ENCODE results near the gene DBP.

The DBP gene

GRCh38 chr19:48678201-48678600, 41.0 kb upstream of the DBP start:
- TF ChIP-seq ZFX (IDR thresholded peaks at IDR 0.05; ENCODE audit: borderline replicate concordance) (no peak), CTCF (IDR thresholded peaks at IDR 0.05) (no peak)
- H3K27ac ChIP-seq, result no peak overlapping the region

- no peak overlapping the region for H3K27ac ChIP-seq
- no peak for TF ChIP-seq ZFX (IDR thresholded peaks at IDR 0.05; ENCODE audit: borderline replicate concordance)
These were observed 39.7 kb upstream of the DBP start for GRCh38 chr19:48676887-48677286.

GRCh38 chr19:48676487-48676886, 39.3 kb upstream of the DBP start:
- no peak overlapping the region for H3K27ac ChIP-seq
- no peak for TF ChIP-seq ZFX (IDR thresholded peaks at IDR 0.05; ENCODE audit: borderline replicate concordance)
- no peak for TF ChIP-seq CTCF (IDR thresholded peaks at IDR 0.05)

GRCh38 chr19:48674921-48675824, 38.0 kb upstream of the DBP start:
- peak; percentile 94 for TF ChIP-seq CTCF (IDR thresholded peaks at IDR 0.05)
- TF ChIP-seq ZFX (IDR thresholded peaks at IDR 0.05; ENCODE audit: borderline replicate concordance), result no peak
- H3K27ac ChIP-seq, result no peak overlapping the region

GRCh38 chr19:48674216-48674809, 37.1 kb upstream of the DBP start:
- TF ChIP-seq ZFX (IDR thresholded peaks at IDR 0.05; ENCODE audit: borderline replicate concordance) (no peak), CTCF (IDR thresholded peaks at IDR 0.05) (no peak)
- no peak overlapping the region for H3K27ac ChIP-seq

- H3K27ac ChIP-seq, result no peak overlapping the region
- no peak for TF ChIP-seq ZFX (IDR thresholded peaks at IDR 0.05; ENCODE audit: borderline replicate concordance)
- no peak for TF ChIP-seq CTCF (IDR thresholded peaks at IDR 0.05)
These were observed 36.4 kb upstream of the DBP start for GRCh38 chr19:48673436-48674100.

- no peak for TF ChIP-seq ZFX (IDR thresholded peaks at IDR 0.05; ENCODE audit: borderline replicate concordance)
- no peak for TF ChIP-seq CTCF (IDR thresholded peaks at IDR 0.05)
- H3K27ac ChIP-seq, result no peak within 1 kb of the TSS
These were observed 35.8 kb upstream of the DBP start, which contains the start of gene NTN5 for GRCh38 chr19:48672994-48673393. TSS of gene NTN5 (minus strand) at chr19:48673017. CDS start at chr19:48670986, 2,031 bp downstream.
